ENCODE measurements around the gene BCAS4. TPM values are rescaled to one million over a fixed set of nuclear protein-coding genes. Genes with fewer than 3 reads are reported as not detected.

Gene BCAS4
- total and polyA plus RNA-seq, 2 donors (not counting 1 experiment from before 2014, with no cell fraction given) = 14.1 to 33.7 TPM

GRCh38 chr20:50861012-50861411, 66.2 kb downstream of the BCAS4 start:
- Histone ChIP-seq H3K4me3 (replicated peaks in 1 of 4; ENCODE audit: control extremely low read depth in 1 of 4, insufficient read depth in 1 of 4, low read depth in 3 of 4, low read length in 4 of 4) (no peak overlapping the region), H4K20me1 (ENCODE audit: control insufficient read depth, extremely low read depth, insufficient read depth, low read length) (no peaks in the 10 kb centered on the region), H3K9me3 (ENCODE audit: control insufficient read depth, insufficient read depth, low read depth, low read length) (no peaks in the 10 kb centered on the region), H3K79me2 (ENCODE audit: control insufficient read depth, insufficient read depth, low read length) (no peaks in the 10 kb centered on the region), H3K4me1 (ENCODE audit: control insufficient read depth, extremely low read depth, insufficient read depth, low read length) (no peaks in the 10 kb centered on the region), H2AFZ (ENCODE audit: low read length) (no peak overlapping the region), H3K27me3 (ENCODE audit: control insufficient read depth, insufficient read depth, low read length) (no peaks in the 10 kb centered on the region), H3K27ac (ENCODE audit: insufficient read depth, low read length) (no peak overlapping the region), H3K9ac (ENCODE audit: insufficient read depth, low read length) (no peak overlapping the region), H3K36me3 (ENCODE audit: control insufficient read depth, insufficient read depth, low read length) (no peaks in the 10 kb centered on the region), H3K4me2 (ENCODE audit: extremely low read depth, insufficient read depth, low read length) (no peak overlapping the region)
- no peak for DNase-seq (ENCODE audit: low read depth in 2 of 2)
- TF ChIP-seq CTCF (conservative IDR thresholded peaks at IDR 0.05 in 1 of 2, IDR thresholded peaks at IDR 0.05 in 1 of 2; ENCODE audit: low read depth in 1 of 2, low read length in 2 of 2) = no peak
- TF ChIP-seq EZH2 (IDR thresholded peaks at IDR 0.05; ENCODE audit: low read length, missing control alignments) = no peak

GRCh38 chr20:50862546-50862945, 67.7 kb downstream of the BCAS4 start:
- Histone ChIP-seq H3K4me1 (ENCODE audit: control insufficient read depth, extremely low read depth, insufficient read depth, low read length) (no peaks in the 10 kb centered on the region), H3K27me3 (ENCODE audit: control insufficient read depth, insufficient read depth, low read length) (no peaks in the 10 kb centered on the region), H4K20me1 (ENCODE audit: control insufficient read depth, extremely low read depth, insufficient read depth, low read length) (no peaks in the 10 kb centered on the region), H3K9ac (ENCODE audit: insufficient read depth, low read length) (no peak overlapping the region), H2AFZ (ENCODE audit: low read length) (no peak overlapping the region), H3K36me3 (ENCODE audit: control insufficient read depth, insufficient read depth, low read length) (no peaks in the 10 kb centered on the region), H3K79me2 (ENCODE audit: control insufficient read depth, insufficient read depth, low read length) (no peaks in the 10 kb centered on the region), H3K4me3 (replicated peaks in 1 of 4; ENCODE audit: control extremely low read depth in 1 of 4, insufficient read depth in 1 of 4, low read depth in 3 of 4, low read length in 4 of 4) (no peak overlapping the region), H3K4me2 (ENCODE audit: extremely low read depth, insufficient read depth, low read length) (no peak overlapping the region), H3K9me3 (ENCODE audit: control insufficient read depth, insufficient read depth, low read depth, low read length) (no peaks in the 10 kb centered on the region), H3K27ac (ENCODE audit: insufficient read depth, low read length) (no peak overlapping the region)
- TF ChIP-seq CTCF (conservative IDR thresholded peaks at IDR 0.05 in 1 of 2, IDR thresholded peaks at IDR 0.05 in 1 of 2; ENCODE audit: low read depth in 1 of 2, low read length in 2 of 2) (no peak), EZH2 (IDR thresholded peaks at IDR 0.05; ENCODE audit: low read length, missing control alignments) (no peak)
- no peak for DNase-seq (ENCODE audit: low read depth in 2 of 2)

- H3K9me3 ChIP-seq (ENCODE audit: control insufficient read depth, insufficient read depth, low read depth, low read length) = no peaks in the 10 kb centered on the region
- no peak for DNase-seq (ENCODE audit: low read depth in 2 of 2)
- no peaks in the 10 kb centered on the region for H4K20me1 ChIP-seq (ENCODE audit: control insufficient read depth, extremely low read depth, insufficient read depth, low read length)
- H2AFZ ChIP-seq (ENCODE audit: low read length) = no peak overlapping the region
- H3K4me2 ChIP-seq (ENCODE audit: extremely low read depth, insufficient read depth, low read length) = no peak overlapping the region
- no peak overlapping the region for H3K9ac ChIP-seq (ENCODE audit: insufficient read depth, low read length)
- H3K27ac ChIP-seq (ENCODE audit: insufficient read depth, low read length) = no peak overlapping the region
- TF ChIP-seq CTCF (conservative IDR thresholded peaks at IDR 0.05 in 1 of 2, IDR thresholded peaks at IDR 0.05 in 1 of 2; ENCODE audit: low read depth in 1 of 2, low read length in 2 of 2) (no peak), EZH2 (IDR thresholded peaks at IDR 0.05; ENCODE audit: low read length, missing control alignments) (no peak)
- no peak overlapping the region for H3K4me3 ChIP-seq (replicated peaks in 1 of 4; ENCODE audit: control extremely low read depth in 1 of 4, insufficient read depth in 1 of 4, low read depth in 3 of 4, low read length in 4 of 4)
- no peaks in the 10 kb centered on the region for H3K36me3 ChIP-seq (ENCODE audit: control insufficient read depth, insufficient read depth, low read length)
- no peaks in the 10 kb centered on the region for H3K79me2 ChIP-seq (ENCODE audit: control insufficient read depth, insufficient read depth, low read length)
- no peaks in the 10 kb centered on the region for H3K4me1 ChIP-seq (ENCODE audit: control insufficient read depth, extremely low read depth, insufficient read depth, low read length)
- H3K27me3 ChIP-seq (ENCODE audit: control insufficient read depth, insufficient read depth, low read length) = no peaks in the 10 kb centered on the region
Observed at GRCh38 chr20:50865114-50865513, 70.3 kb downstream of the BCAS4 start.

Measured in fibroblast of lung (primary cell).